ENCODE data around the gene FAM110A.

GRCh38 chr20:870758-871157, 37.2 kb downstream of the FAM110A start:
- TF ChIP-seq CTCF (IDR thresholded peaks at IDR 0.05; ENCODE audit: low read depth, low read length, poor library complexity, severe bottlenecking) (no peak), EZH2phosphoT487 (IDR thresholded peaks at IDR 0.05; ENCODE audit: borderline replicate concordance, low read length) (no peak)
